ENCODE measurements around the gene CDH12. TPM values are rescaled to one million over a fixed set of nuclear protein-coding genes. Genes with fewer than 3 reads are reported as not detected.

The CDH12 gene
- total RNA-seq, 1 donor from 2014 or later, result not detected

GRCh38 chr5:22644859-22645258 lies 208.3 kb downstream of the CDH12 start:
- no peaks in the 10 kb centered on the region for H3K4me1 ChIP-seq (ENCODE audit: insufficient read depth, low read length)
- H3K4me3 ChIP-seq (ENCODE audit: insufficient read depth, low read depth, low read length), result no peak overlapping the region
- H3K4me2 ChIP-seq (ENCODE audit: low read length), result no peak overlapping the region
- H3K79me2 ChIP-seq (ENCODE audit: insufficient read depth, low read length), result no peaks in the 10 kb centered on the region
- no peak overlapping the region for H3K9ac ChIP-seq (ENCODE audit: low read length)
- no peaks in the 10 kb centered on the region for H3K4me1 Mint-ChIP-seq (ENCODE audit: low read depth, unreplicated experiment)
- H3K9me3 ChIP-seq (ENCODE audit: insufficient read depth, low read depth, low read length), result no peaks in the 10 kb centered on the region
- H3K27ac Mint-ChIP-seq (ENCODE audit: unreplicated experiment), result no peak overlapping the region
- H3K4me3 Mint-ChIP-seq (ENCODE audit: unreplicated experiment), result no peak overlapping the region
- H4K20me1 ChIP-seq (ENCODE audit: insufficient read depth, low read length), result no peaks in the 10 kb centered on the region
- H3K36me3 Mint-ChIP-seq (ENCODE audit: low read depth, unreplicated experiment), result no peaks in the 10 kb centered on the region
- no peaks in the 10 kb centered on the region for H3K27me3 Mint-ChIP-seq (ENCODE audit: low read depth, unreplicated experiment)
- H2AFZ ChIP-seq (ENCODE audit: low read depth, low read length), result no peak overlapping the region
- no peaks in the 10 kb centered on the region for H3K9me3 Mint-ChIP-seq (ENCODE audit: unreplicated experiment)
- no peak for DNase-seq (ENCODE audit: low read depth)
- no peaks in the 10 kb centered on the region for H3K27me3 ChIP-seq (ENCODE audit: insufficient read depth, low read length)
- no peak for TF ChIP-seq EZH2 (IDR thresholded peaks at IDR 0.05; ENCODE audit: insufficient read depth, low read length)
- H3K36me3 ChIP-seq (ENCODE audit: insufficient read depth, low read length), result no peaks in the 10 kb centered on the region
- no peak for FAIRE-seq
- no peak overlapping the region for H3K27ac ChIP-seq (ENCODE audit: low read depth, low read length)

DNA sequence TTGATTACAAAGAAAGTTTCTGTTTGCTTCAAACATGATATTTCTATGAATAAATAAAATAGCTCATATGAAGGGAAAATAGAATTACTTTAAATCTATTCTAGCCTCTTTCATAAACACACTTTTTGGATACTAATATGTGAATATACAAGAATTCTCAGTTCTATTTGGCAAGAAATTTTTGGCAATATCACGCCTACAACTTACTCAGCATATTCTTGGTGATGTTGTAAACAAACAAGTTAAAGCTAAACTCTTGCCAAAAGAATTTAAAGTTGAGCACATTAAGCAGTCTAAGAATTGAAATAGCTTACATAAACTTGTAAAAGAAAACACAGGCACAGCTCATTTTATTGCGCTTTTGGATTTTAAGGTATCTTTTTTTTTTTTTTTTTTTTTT lies 209.8 kb downstream of the CDH12 start:
- Histone ChIP-seq H3K4me3 (ENCODE audit: insufficient read depth, low read depth, low read length) (no peak overlapping the region), H3K9ac (ENCODE audit: low read length) (no peak overlapping the region), H3K27ac (ENCODE audit: low read depth, low read length) (no peak overlapping the region), H3K4me1 (ENCODE audit: insufficient read depth, low read length) (no peaks in the 10 kb centered on the region), H4K20me1 (ENCODE audit: insufficient read depth, low read length) (no peaks in the 10 kb centered on the region), H3K9me3 (ENCODE audit: insufficient read depth, low read depth, low read length) (no peaks in the 10 kb centered on the region), H3K79me2 (ENCODE audit: insufficient read depth, low read length) (no peaks in the 10 kb centered on the region), H3K4me2 (ENCODE audit: low read length) (no peak overlapping the region), H3K36me3 (ENCODE audit: insufficient read depth, low read length) (no peaks in the 10 kb centered on the region), H3K27me3 (ENCODE audit: insufficient read depth, low read length) (no peaks in the 10 kb centered on the region), H2AFZ (ENCODE audit: low read depth, low read length) (no peak overlapping the region)
- TF ChIP-seq EZH2 (IDR thresholded peaks at IDR 0.05; ENCODE audit: insufficient read depth, low read length), result no peak
- no peak for TF ChIP-seq CTCF (IDR thresholded peaks at IDR 0.05; ENCODE audit: insufficient read depth, low read depth, low read length)
- Mint-ChIP-seq H3K9me3 (ENCODE audit: unreplicated experiment) (no peaks in the 10 kb centered on the region), H3K4me1 (ENCODE audit: low read depth, unreplicated experiment) (no peaks in the 10 kb centered on the region), H3K27ac (ENCODE audit: unreplicated experiment) (no peak overlapping the region), H3K27me3 (ENCODE audit: low read depth, unreplicated experiment) (no peaks in the 10 kb centered on the region), H3K4me3 (ENCODE audit: unreplicated experiment) (no peak overlapping the region), H3K36me3 (ENCODE audit: low read depth, unreplicated experiment) (no peaks in the 10 kb centered on the region)
- DNase-seq (ENCODE audit: low read depth) (no peak), FAIRE-seq (no peak)

DNA sequence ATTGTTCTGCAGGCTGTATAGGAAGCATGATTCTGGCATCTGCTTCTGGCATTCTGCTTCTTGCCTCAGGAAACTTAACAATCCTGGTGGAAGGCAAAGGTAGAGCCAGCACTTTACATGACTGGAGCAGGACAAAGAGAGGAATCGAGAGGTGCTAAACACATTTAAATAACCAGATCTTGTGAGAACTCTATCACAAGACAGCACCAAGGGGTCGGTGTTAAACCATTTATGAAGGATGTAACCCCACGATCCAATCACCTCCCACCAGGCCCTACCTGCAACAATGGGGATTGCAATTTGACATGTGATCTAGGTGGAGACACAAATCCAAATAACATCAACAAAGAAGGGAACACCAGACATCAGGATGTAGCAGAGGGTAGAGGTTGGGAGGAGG lies 221.5 kb downstream of the CDH12 start:
- H3K27me3 ChIP-seq (ENCODE audit: insufficient read depth, low read length), result no peaks in the 10 kb centered on the region
- DNase-seq (ENCODE audit: low read depth), result no peak
- H3K27ac ChIP-seq (ENCODE audit: low read depth, low read length), result no peak overlapping the region
- Mint-ChIP-seq H3K27ac (ENCODE audit: unreplicated experiment) (no peak overlapping the region), H3K27me3 (ENCODE audit: low read depth, unreplicated experiment) (no peaks in the 10 kb centered on the region), H3K4me1 (ENCODE audit: low read depth, unreplicated experiment) (no peaks in the 10 kb centered on the region), H3K9me3 (ENCODE audit: unreplicated experiment) (no peaks in the 10 kb centered on the region), H3K4me3 (ENCODE audit: unreplicated experiment) (no peak overlapping the region), H3K36me3 (ENCODE audit: low read depth, unreplicated experiment) (no peaks in the 10 kb centered on the region)
- H3K4me3 ChIP-seq (ENCODE audit: insufficient read depth, low read depth, low read length), result no peak overlapping the region
- no peak overlapping the region for H2AFZ ChIP-seq (ENCODE audit: low read depth, low read length)
- no peaks in the 10 kb centered on the region for H4K20me1 ChIP-seq (ENCODE audit: insufficient read depth, low read length)
- no peaks in the 10 kb centered on the region for H3K4me1 ChIP-seq (ENCODE audit: insufficient read depth, low read length)
- no peak for FAIRE-seq
- no peaks in the 10 kb centered on the region for H3K36me3 ChIP-seq (ENCODE audit: insufficient read depth, low read length)
- no peak overlapping the region for H3K4me2 ChIP-seq (ENCODE audit: low read length)
- no peak for TF ChIP-seq EZH2 (IDR thresholded peaks at IDR 0.05; ENCODE audit: insufficient read depth, low read length)
- TF ChIP-seq CTCF (IDR thresholded peaks at IDR 0.05; ENCODE audit: insufficient read depth, low read depth, low read length), result no peak
- H3K9me3 ChIP-seq (ENCODE audit: insufficient read depth, low read depth, low read length), result no peaks in the 10 kb centered on the region
- no peaks in the 10 kb centered on the region for H3K79me2 ChIP-seq (ENCODE audit: insufficient read depth, low read length)
- no peak overlapping the region for H3K9ac ChIP-seq (ENCODE audit: low read length)
